ENCODE results near the gene REXO5. TPM values are rescaled to one million over a fixed set of nuclear protein-coding genes. Genes with fewer than 3 reads are reported as not detected.

The REXO5 gene
- total and polyA plus RNA-seq, 9 of the 15 experiments (the other 6 are each of a cell fraction or from before 2014, with no cell fraction given): 10.5 to 45.1 (median 25.4) TPM

- TF ChIP-seq GTF2B (IDR thresholded peaks at IDR 0.05; ENCODE audit: extremely low read depth, insufficient read length) (peak; percentile 14), HDAC8 (tag; IDR thresholded peaks at IDR 0.05) (no peak; the same call in 1 of the 2 replicates), MCM5 (IDR thresholded peaks at IDR 0.05; ENCODE audit: low read depth) (no peak), SP1 (CRISPR knock-in tag; IDR thresholded peaks at IDR 0.05) (peak; percentile 61), SMARCA4 (IDR thresholded peaks at IDR 0.05) (peak; percentile 44; the same call in 1 of the 2 replicates), GABPA (tag; conservative IDR thresholded peaks at IDR 0.05; ENCODE audit: low read depth) (peak; percentile 99), ZNF77 (CRISPR knock-in tag; IDR thresholded peaks at IDR 0.05) (no peak), GABPB1 (CRISPR knock-in tag; IDR thresholded peaks at IDR 0.05) (peak; percentile 96), ZBTB9 (CRISPR knock-in tag; IDR thresholded peaks at IDR 0.05) (no peak), MECOM (CRISPR knock-in tag; IDR thresholded peaks at IDR 0.05) (no peak), CTCF (IDR thresholded peaks at IDR 0.05 in 2 of 3, conservative IDR thresholded peaks at IDR 0.05 in 1 of 3; ENCODE audit: insufficient read depth in 2 of 3, low read depth in 1 of 3, low read length in 3 of 3) (peak; percentile 59 to 66 (median 59)), ETV6 (IDR thresholded peaks at IDR 0.05; ENCODE audit: borderline replicate concordance in 1 of 2, low read depth in 2 of 2, low read length in 1 of 2) (peak in 1 of 2 experiments; percentile 57; a peak in 1 of 4 replicates), ETV6 (CRISPR knock-in tag; IDR thresholded peaks at IDR 0.05; ENCODE audit: borderline replicate concordance) (no peak), CREB1 (IDR thresholded peaks at IDR 0.05) (0 out of 2 replicates have a peak, but pooled peaks have one; percentile 9), CREB1 (CRISPR knock-in tag; IDR thresholded peaks at IDR 0.05) (no peak; the same call in 1 of the 2 replicates), POLR2AphosphoS5 (IDR thresholded peaks at IDR 0.05; ENCODE audit: control insufficient read depth, insufficient read depth, low read depth, low read length) (peak; percentile 92), SMARCA5 (IDR thresholded peaks at IDR 0.05) (peak; percentile 13; the same call in 1 of the 2 replicates), MYBL2 (IDR thresholded peaks at IDR 0.05; ENCODE audit: low read depth) (peak; percentile 98), MYBL2 (CRISPR knock-in tag; IDR thresholded peaks at IDR 0.05; ENCODE audit: borderline replicate concordance) (no peak; the same call in 1 of the 2 replicates), SAP30 (IDR thresholded peaks at IDR 0.05; ENCODE audit: borderline replicate concordance, insufficient read depth, low read depth, low read length, poor library complexity, severe bottlenecking) (peak; percentile 95), ETV5 (CRISPR knock-in tag; IDR thresholded peaks at IDR 0.05; ENCODE audit: low read depth) (peak; percentile 80; the same call in 1 of the 2 replicates), FOS (IDR thresholded peaks at IDR 0.05; ENCODE audit: extremely low read depth, insufficient read length) (no peak), MLLT1 (IDR thresholded peaks at IDR 0.05) (peak; percentile 61 to 82; a peak in 2 of 4 replicates)
Observed at GRCh38 chr16:20806168-20807050, at the start of gene REXO5, which contains the start of gene ERI2 (continued).
